Measurements from ENCODE around the gene PLCD1.

The PLCD1 gene

DNA sequence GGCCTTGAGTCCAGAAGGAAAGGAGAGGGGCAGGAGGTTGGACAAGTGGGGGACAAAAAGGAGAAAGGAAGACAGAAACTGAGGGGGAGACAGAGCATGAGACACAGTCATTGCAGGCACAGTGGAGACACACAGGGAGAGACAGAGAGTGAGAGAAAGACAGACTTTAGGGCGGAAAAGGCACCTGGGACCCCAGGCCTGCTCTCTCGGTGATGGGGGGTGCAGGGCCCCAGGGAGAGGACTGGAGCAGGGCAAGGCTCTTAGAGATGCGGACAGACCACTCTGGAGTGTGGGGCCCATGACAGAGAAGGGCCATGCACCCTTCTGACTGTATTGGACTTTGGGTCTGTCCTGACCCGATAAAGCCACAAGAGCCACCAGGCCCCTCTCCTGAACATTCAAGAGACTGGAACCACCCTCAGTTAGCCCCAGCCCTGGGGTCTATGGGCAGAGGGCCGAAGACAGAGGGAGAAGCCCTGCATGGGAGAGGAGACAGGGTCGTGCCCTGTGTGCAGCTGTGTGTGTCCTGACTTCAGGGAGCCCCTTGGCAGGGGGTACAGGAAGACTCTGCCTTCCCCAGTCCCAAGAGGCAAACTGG lies 12.5 kb downstream of the PLCD1 start:
- DNase-seq (ENCODE audit: low read depth), result no peak

DNA sequence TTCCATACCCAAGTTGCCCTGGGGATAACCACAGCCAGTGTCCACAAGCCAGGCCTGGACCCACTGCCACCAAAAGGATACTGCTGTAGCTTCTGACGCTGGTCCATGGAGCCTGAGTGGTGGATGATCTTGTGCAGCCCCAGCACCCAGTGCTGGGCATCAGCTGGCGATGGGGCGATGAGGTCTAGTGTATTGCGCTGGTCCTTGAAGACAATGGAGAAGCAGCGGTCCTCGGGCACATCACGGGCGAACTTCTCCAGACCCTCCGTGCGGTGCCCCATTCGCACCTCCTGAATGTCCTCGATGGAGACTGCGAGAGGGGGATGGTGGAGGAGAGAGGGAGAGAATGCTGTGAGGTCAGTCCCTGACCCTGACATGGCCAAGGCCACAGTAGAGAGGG lies 13.0 kb downstream of the PLCD1 start:
- DNase-seq (ENCODE audit: low read depth), result no peak

DNA sequence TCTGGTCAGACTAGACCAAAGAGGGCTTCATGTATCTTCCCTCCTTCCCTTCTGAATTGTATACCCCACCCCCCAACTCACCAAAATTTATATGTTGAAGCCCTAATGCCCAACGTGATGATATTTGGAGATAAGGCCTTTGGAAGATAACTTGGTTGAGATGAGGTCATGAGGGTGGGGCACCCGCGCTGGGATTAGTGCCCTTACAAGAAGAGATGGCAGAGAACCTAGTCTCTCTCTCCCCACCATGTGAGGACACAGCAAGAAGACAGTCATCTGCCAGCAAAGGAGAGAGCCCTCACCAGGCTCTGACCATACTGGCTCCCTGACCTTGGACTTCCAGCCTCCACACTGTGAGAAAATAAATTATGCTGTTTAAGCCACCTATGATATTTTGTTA lies 13.5 kb downstream of the PLCD1 start:
- no peak for DNase-seq (ENCODE audit: low read depth)

DNA sequence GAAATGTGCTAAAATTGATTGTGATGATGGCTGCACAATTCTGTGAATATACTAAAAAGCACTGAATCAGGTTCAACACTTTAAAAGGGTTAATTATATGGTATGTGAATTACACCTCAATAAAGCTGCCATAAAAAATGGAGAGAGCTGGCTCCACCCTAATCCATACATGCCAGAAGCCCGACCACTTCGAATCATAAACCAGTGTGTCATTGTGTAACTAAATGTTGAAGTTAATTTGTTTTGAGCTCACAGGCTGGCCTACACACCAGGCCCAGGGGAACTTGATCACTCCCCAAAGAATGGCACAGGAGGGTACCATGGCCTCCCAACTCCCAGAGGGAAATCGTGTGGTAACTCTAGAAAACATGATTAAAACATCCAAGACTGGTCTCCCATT lies 14.0 kb downstream of the PLCD1 start:
- no peak for DNase-seq (ENCODE audit: low read depth)

DNA sequence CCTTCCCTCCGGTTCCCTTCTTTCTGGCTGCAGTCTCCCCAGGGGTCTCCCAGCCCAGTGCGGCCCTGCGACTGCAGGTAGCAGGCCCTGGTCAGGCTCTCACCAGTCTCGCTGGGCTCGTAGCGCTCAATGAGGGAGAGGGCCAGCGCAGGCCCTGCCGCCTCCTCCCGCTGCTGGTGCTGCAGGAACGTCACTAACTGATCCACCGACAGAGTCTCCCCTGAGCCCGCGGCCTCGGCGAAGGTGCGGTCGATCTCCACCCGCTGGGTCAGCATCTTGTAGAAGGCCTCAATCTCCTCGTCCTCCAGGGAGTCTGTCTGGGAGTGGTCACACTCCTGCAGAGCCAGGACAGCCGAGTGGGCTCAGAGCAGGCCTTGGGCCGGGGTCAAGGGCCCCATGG lies 18.3 kb downstream of the PLCD1 start:
- no peak for DNase-seq (ENCODE audit: low read depth)

DNA sequence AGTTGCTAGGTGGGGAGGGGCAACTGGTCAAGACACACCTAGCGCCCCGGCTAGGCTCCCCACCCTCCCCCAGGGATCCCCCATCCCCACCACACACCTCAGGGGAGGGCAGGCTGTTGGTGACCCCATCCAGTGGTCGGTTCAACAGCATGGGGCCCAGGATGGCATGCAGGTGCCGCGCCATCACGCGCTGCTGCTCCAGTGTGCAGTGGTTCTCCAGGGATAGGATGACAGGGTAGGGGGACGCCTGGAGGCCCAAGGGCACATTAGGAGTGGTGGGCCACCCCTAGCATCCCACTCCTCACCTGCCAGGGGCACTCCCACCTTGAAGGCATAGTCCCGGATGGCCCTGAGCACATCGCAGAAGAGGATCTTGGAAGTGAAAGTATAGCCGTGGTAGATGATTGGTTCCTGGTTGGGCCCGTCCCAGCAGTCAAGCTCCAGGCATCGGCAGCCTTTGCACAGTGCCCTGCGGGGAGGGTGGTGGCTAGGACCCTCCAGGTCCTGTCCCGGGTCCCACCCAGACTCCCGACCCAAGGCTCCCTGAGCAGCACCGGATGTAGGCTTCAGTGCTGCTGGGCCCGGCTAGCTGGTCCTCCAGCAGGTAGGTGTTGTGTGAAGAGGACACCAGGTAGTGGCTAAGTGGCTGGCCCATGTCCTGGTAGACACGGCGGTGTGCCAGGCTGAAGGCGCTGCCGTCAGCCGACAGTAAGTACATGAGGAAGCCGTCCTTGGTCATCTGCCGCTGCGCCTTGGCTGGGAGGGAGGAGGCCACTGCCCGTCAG lies 19.4 kb downstream of the PLCD1 start:
- DNase-seq (ENCODE audit: low read depth), result no peak

DNA sequence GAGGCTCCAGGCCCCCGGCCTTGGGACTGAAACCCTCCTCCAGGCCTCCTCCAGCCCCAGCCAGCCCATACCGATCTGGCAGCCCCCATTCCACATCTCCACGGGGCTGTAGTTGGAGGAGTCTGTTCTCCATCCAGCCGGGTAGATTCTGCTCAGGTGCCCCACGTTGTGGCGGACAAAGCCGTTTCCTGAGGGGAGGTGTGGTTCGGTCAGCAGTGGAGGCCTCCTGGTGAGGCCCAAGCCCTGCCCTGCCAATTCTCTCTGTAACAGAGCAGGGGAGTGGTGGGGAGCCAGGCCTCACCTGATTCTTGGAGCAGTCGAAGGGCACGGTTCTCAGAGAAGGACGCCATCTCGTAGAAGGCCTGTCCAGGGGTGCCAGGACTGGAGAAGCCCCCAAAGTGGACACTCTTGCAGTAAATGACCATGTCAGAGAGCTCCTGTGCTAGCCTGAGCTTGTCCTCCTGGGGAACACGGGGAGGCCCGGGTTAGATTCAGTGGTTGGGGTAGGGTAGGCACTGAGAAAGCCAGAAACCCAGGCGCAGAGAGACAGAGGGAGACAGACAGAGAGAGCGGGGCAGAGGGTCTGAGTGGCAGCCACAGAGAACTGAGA lies 20.4 kb downstream of the PLCD1 start:
- DNase-seq (ENCODE audit: low read depth), result no peak

DNA sequence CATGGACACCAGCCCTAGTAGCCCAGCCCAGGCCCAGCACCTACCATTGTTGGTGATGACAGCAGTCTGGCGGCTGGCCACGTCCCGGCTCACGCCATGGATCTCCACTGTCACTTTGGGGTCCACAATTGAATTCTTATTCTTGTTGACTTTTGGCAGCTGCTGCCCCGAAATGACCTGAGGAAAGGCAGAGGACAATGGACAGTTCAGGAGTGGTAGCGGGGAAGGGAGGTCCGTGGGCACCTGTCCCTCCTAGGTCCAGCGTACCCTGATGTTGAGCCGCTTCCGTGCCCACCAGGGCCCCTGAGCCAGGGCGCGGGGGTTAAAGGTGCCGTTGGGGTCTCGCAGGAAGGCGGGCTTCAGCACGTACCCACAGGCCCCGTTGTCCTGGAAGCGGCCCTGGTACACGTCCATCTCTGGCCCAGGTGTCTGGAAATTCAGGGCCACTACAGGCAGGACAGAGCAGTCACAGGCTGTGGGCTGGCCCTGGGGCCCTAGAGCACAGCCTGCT lies 21.2 kb downstream of the PLCD1 start:
- no peak for DNase-seq (ENCODE audit: low read depth)

DNA sequence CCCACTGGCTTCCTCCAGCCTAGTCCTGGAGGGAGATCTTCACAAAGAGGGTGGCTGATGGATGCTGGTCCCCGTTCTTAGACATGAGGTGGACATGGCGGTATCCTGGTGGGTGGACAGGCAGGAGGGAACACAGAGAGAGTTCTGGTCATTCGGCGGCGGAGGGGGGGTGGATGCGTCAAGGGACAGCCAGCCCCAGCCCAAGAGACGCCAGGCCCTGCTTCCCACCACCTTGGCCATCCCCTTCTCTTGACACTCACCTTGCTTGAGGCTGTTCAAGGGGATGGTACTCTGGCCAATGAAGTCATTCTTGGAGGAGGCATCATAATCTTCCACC lies 21.7 kb downstream of the PLCD1 start:
- DNase-seq (ENCODE audit: low read depth), result no peak

DNA sequence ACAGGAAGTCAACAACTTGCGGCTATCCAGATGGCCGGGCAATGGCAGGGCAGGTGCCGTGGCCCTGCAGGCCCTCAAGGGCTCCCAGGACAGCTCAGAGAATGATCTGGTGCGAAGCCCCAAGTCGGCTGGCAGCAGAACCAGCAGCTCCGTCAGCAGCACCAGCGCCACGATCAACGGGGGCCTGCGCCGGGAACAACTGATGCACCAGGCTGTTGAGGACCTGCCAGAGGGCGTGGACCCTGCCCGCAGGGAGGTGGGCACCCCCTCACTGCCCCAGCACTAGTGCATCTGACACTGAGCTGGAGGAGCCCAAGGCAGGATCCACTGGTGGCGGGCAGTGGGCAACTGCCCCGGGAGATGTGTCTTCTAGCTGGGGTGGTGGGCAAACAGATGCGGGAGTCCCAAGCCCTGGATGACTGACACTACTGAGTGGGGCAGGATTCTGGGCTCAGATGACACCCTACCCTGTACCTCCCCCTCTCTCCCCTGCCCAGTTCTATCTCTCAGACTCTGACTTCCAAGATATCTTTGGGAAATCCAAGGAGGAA lies 22.9 kb downstream of the PLCD1 start:
- DNase-seq (ENCODE audit: low read depth), result no peak

DNA sequence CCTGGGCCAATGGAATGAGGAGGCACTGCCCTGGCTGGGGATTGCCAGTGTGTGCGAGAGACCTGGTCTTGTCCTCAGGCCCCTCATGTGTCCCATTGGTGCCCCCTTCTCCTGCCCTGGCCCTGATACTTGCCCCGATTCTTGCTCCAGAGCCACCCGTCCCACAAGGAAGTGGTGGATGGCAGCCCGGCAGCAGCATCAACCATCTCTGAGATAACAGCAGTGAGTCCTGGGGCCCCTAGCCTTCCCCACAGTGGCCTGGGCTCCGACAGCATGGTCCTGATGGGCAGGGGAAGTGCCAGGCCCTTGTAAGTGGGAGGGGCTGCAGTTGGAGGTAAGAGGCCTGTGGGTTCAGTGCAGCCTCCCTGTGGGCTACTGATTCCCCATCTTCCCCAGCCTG lies 23.4 kb downstream of the PLCD1 start:
- DNase-seq (ENCODE audit: low read depth), result no peak

DNA sequence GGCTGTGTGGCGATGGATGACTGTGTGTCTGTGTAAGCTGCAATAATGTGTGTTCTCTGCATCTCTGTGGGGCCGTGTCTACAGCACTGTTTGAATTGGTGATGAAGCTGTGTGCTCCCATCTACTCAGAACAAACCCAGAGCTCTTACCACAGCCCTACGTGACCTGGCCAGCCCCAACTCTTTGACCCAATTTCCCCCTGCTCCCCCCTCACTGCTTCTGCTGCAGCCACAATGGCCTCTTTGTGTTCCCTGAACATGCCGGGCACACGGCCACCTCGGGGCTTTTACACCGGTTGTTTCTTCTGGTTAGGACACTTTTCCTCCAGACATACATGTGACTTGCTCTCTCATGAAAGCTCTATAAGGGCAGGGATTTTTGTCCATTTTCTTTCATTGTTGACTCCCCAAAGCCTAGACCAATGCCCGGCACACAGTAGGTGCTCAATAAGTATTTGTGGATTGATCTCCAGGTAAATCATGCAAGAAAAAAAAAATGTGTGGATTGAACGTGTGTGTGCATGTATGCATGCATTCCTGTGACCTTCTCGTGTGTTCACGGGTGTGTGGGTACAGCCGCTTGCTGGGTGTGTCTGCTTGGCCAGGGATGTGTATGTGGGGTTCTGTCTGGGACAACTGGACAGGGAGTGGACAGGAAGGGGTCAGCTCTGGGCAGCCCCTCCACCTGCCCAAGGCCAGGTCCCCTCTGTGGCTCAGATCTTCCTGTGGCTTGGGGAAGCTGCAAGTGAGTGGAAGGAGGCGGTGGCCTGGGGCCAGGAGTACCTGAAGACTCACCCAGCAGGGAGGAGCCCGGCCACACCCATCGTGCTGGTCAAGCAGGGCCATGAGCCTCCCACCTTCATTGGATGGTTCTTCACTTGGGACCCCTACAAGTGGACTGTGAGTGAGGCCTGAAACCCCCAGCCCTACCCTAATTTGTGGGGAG lies 24.1 kb downstream of the PLCD1 start:
- DNase-seq (ENCODE audit: low read depth), result no peak

DNA sequence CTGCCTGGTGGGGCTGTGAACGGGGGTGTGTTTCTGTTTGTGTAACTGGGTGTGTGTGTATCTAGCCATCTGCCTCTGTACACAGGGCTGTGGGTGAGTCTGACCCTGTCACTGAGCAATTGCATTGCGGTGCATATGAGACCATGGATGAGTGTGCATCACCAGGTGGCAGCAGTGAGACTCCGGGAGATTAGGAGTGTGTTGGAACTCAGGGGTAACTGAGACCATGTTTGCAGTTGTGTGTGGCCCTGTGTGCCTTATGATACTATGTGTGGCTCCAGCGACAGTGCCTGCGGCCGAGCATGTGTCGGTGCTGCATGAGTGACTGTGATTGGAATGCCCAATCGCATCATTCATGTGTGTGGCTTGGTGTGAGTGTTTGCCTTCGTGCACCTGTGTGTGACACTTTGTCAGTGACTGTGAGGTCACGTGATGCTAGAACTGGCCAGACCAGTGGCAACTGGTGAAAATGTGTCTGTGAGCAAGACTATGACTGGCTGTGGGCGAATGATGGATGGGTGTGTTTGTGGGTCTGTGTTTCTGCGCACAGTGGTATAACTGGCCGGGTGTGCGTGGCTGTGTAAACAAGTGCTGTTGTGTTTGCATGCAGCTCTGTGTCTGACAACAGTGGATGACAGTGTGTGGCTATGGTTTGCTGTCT lies 24.9 kb downstream of the PLCD1 start:
- DNase-seq (ENCODE audit: low read depth), result peak; percentile 43

DNA sequence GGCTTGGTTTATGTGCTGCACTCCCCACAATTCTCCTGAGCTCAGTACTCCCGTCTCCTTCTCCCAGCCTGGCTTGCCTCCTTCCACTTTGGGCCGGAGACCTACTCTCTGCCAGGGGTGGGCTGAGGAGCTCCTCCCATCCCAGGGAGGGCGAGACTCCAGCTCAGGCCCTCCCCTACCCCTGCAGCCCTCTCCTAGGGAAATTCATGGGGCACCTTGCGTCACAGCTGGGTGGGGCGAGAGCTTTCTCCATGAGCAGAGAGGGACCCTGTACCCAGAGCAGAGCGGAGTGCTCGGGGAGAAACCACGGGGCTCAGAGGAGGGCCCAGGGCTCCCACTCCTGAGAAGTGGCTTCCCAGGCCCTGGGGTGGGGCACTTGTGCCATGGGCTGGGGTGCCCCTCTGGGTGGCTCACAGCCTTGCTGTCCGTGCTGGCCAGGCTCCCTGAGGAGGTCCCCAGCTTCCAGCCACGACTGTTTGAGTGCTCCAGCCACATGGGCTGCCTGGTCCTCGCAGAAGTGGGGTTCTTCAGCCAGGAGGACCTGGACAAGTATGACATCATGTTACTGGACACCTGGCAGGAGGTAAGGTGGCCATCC lies 25.5 kb downstream of the PLCD1 start:
- DNase-seq (ENCODE audit: low read depth), result no peak

DNA sequence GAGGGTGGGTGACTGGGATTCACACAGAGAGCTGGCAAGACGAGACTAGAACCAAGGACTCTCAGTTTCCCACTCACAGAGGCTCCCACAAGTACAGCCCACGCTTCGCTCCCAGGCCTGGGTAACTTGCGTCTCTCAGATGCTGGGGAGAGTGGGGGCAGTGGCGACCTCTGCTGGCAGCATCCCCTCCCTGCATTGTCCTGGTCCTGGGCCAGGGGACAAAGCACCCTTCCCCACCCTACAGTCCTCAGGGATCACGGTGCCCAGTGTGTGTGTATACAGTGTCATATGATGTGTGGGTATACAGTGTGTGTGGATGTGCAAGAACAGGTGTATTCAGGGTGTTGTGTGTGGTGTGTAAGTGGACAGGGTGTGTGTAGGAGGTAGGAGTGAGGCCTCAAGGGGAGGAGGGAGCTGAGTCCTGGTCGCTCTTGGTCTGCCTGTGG lies 26.0 kb downstream of the PLCD1 start:
- no peak for DNase-seq (ENCODE audit: low read depth)

DNA sequence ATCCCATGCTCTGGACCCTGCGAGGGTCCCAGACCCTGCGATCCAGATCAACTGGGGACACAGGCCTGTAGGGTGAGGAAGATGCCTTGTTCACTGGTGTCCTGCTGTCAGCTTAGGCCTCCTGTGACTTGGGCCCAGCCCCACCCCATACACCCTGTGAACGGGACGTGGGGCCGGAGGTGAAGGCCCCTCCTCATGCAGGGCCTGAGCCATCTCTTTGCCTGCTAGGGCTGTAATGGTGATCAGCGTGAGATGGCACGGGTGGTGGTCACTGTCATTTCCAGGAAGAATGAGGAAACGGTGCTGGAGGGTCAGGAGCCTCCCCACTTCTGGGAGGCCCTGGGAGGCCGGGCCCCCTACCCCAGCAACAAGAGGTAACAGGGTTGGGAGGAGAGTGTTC lies 26.5 kb downstream of the PLCD1 start:
- DNase-seq (ENCODE audit: low read depth), result no peak

DNA sequence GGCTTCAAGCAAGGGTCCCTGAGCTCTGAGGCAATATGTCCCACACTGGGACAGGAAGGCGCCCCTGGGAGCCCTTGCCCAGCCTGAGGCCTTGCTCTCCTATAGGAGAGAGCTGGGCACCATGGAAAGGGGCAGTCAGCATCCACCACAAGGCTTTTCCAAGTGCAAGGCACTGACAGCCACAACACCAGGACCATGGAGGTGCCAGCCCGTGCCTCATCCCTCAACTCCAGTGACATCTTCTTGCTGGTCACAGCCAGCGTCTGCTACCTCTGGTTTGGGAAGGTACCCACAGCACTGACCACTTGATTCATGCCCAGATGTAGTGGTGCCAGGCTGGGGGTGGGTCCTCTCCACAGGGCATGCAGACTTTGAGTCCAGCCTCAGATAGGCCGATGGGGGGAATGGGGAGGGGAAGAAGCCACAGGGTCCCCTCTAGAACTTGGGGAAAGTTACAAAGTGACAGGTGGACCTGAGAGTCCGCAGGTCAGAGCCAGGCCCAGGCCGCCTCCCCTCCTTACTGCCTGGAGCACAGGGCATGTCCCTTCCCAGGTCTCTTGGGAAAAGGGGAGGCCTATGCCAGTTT lies 27.1 kb downstream of the PLCD1 start:
- DNase-seq (ENCODE audit: low read depth), result no peak

DNA sequence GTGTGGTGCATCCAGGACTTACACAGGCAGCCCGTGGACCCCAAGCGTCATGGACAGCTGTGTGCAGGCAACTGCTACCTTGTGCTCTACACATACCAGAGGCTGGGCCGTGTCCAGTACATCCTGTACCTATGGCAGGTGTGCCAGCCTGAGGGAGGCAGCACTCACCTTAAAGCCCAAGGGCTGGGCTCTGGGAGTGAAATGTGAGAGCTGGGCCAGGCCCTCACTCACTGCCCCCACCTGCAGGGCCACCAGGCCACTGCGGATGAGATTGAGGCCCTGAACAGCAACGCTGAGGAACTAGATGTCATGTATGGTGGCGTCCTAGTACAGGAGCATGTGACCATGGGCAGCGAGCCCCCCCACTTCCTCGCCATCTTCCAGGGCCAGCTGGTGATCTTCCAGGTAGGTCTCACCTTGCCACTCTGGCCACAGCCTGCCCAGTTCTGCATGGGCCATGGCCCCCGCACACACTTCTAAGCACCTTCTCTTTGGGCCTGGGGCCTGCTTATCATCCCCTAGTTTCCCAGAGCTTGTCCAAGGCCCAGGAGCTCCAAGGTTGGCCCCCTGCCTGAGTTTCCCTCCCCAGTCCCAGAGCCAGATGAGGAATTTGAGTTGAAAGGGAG lies 27.9 kb downstream of the PLCD1 start:
- DNase-seq (ENCODE audit: low read depth), result no peak

DNA sequence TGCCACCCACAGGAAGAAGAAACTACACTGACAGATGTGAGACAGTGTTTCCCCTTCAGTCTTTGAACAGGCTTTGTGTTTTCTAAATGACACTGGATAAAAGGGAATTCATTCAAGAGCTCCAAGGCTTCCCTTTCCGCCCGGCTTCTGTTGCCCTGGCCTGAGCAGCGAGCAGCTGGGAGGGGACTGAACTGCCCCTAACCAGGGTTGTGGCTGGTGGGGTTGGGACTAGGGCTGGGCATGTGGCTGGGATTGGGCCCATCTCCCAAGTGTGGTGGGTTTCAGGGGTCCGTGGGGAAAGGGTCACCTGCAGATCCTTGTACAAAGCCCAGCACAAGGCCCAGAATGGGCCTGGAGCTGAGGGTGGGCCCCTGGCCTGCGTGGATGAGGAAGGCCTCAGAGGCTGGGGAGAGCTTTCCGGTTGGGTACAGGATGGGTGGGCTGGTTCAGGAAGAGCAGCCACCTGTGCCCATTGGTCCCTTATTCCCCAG lies 28.4 kb downstream of the PLCD1 start:
- DNase-seq (ENCODE audit: low read depth), result no peak
